ENCODE data around the gene NXPH3.

- TF ChIP-seq, protein P1, sequence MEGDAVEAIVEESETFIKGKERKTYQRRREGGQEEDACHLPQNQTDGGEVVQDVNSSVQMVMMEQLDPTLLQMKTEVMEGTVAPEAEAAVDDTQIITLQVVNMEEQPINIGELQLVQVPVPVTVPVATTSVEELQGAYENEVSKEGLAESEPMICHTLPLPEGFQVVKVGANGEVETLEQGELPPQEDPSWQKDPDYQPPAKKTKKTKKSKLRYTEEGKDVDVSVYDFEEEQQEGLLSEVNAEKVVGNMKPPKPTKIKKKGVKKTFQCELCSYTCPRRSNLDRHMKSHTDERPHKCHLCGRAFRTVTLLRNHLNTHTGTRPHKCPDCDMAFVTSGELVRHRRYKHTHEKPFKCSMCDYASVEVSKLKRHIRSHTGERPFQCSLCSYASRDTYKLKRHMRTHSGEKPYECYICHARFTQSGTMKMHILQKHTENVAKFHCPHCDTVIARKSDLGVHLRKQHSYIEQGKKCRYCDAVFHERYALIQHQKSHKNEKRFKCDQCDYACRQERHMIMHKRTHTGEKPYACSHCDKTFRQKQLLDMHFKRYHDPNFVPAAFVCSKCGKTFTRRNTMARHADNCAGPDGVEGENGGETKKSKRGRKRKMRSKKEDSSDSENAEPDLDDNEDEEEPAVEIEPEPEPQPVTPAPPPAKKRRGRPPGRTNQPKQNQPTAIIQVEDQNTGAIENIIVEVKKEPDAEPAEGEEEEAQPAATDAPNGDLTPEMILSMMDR (conservative IDR thresholded peaks at IDR 0.05): no peak
- TF ChIP-seq EZH2 (IDR thresholded peaks at IDR 0.05; ENCODE audit: low read depth): no peak
Observed at GRCh38 chr17:49543860-49544259, 31.8 kb upstream of the NXPH3 start.
